Loucy (cell line): ENCODE data around the gene SPDYC.

Experiments used
- CTCF ChIP-seq: fragments of 200-600 bp; sonication (generic); conservative IDR thresholded peaks from 2 replicates; pipeline ENCODE4 v1.5.1; 2014; ENCODE audit warnings: mild to moderate bottlenecking, antibody characterized with exemption, low read length
- EZH2phosphoT487 ChIP-seq: fragments of 200-600 bp; IDR thresholded peaks from 2 replicates; pipeline ENCODE4 v1.6.1; 2018; ENCODE audit warnings: antibody characterized with exemption, mild to moderate bottlenecking, moderate library complexity, borderline replicate concordance

GRCh38 chr11:65132238-65132987 lies 37.6 kb upstream of the SPDYC start:
- TF ChIP-seq CTCF (no peak), EZH2phosphoT487 (no peak)
